Measurements from ENCODE around the gene LAGE3. TPM values are rescaled to one million over a fixed set of nuclear protein-coding genes. Genes with fewer than 3 reads are reported as not detected.

LAGE3 gene
- total and polyA plus RNA-seq, 2 of the 13 experiments (the other 11 are each of a cell fraction or from before 2014, with no cell fraction given): 7.6 to 12.7 TPM

DNA sequence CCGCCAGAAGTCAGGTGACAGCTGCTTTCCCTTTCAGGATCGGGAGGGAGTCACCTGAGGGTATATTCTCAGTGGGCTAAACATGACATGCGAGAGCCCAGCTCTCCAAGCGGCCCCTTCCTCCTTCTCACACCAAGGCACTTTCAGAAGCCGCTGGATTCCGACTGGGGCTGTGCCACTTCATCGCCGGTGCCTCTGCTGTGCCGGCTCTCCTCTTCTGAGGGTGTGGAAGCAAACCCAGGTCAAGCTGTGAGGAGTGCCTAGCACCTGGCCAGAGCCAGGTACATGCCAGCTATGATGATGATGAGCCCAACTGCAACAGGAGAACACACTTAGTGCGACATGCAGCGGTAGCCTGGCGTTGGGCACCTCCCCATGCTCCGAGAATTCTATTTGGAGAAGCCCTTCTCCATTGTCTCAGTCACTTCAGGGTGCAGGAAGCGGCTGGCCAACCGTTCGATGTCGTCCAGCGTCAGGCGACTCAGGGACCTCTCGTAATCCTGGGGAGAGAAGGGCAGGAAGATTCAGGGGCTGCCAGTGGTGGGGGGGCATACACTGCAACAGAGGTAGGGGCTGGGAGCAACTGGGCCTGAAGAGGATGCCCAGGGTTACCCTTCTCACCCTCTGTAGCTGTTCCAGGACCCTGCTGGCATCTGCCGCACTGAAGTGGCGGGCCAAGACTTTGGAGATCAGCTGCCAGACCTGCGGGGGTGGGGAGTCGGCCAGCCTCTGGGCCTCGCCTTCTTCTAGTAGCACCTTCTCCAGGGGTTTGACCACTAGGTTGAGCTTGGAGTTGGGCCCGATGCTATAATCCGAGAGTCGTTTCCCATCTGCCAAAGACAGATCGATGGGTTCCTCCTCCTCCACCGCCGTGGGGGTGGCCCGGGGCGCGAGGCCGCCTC, 6.3 kb upstream of the LAGE3 start:
- ChIA-PET CTCF (ENCODE audit: low intra/inter-chr PET ratio, low total read pairs) (interaction anchor here (1.4 kb wide), 1 partner anchor 49 kb away, joined by 3 read pairs; no protein-coding TSS in a partner anchor), POLR2A (interaction anchor here (3.2 kb wide), 1 partner anchor 57 kb away, joined by 13 read pairs; no protein-coding TSS in a partner anchor)
- no peaks in the 10 kb centered on the region for H3K27me3 ChIP-seq (ENCODE audit: control insufficient read depth in 1 of 2, insufficient read depth in 2 of 2, low read length in 2 of 2)
- intact Hi-C loops (cut with micrococcal nuclease; ENCODE audit: unreplicated experiment): no loop called here
- no peaks in the 10 kb centered on the region; a peak in 1 of 5 replicates for H3K36me3 ChIP-seq (replicated peaks in 1 of 2; ENCODE audit: control insufficient read depth in 1 of 2, insufficient read depth in 2 of 2, low read length in 2 of 2)
- peak overlapping the region; percentile 49 to 67 (median 67); a peak in 5 of 6 replicates for H3K4me3 ChIP-seq (replicated peaks in 1 of 3; ENCODE audit: insufficient read depth in 1 of 3, low read depth in 2 of 3, low read length in 3 of 3)
- ATAC-seq (no peak), DNase-seq (ENCODE audit: low spot score) (no peak), FAIRE-seq (no peak)
- H3K79me2 ChIP-seq (ENCODE audit: insufficient read depth, low read length): no peaks in the 10 kb centered on the region
- no TSS peak for BruUV-seq (replicated peaks)
- H3K9me3 ChIP-seq (ENCODE audit: low read length): no peaks in the 10 kb centered on the region
- peak overlapping the region; percentile 73 for H3K9ac ChIP-seq (ENCODE audit: insufficient read depth, low read depth, low read length)
- H3K27ac ChIP-seq (ENCODE audit: extremely low read length, insufficient read depth, low read length): peak overlapping the region; percentile 54
- no peak overlapping the region for H2AFZ ChIP-seq (ENCODE audit: low read length)
- 91% methylated on average over 9 of the region's 35 CpGs for WGBS (ENCODE audit: low lambda C conversion rate)
- peaks cover 27% of the 10 kb centered on the region for H3K4me1 ChIP-seq (ENCODE audit: insufficient read depth, low read length)
- in situ Hi-C loops (cut with HindIII; ENCODE audit: extremely low pct_ligation_motif_present, low pct_unique_long_range_greater_than_20kb): no loop called here
- no peaks in the 10 kb centered on the region for H4K20me1 ChIP-seq (ENCODE audit: insufficient read depth, low read length)
- no peak for TF ChIP-seq ZNF20 (CRISPR knock-in tag; IDR thresholded peaks at IDR 0.05)
- peak; percentile 31 for TF ChIP-seq AGO2 (optimal IDR thresholded peaks at IDR 0.05; ENCODE audit: low read depth, low read length)
- peak overlapping the region; percentile 62 for H3K4me2 ChIP-seq (ENCODE audit: low read depth, low read length)

DNA sequence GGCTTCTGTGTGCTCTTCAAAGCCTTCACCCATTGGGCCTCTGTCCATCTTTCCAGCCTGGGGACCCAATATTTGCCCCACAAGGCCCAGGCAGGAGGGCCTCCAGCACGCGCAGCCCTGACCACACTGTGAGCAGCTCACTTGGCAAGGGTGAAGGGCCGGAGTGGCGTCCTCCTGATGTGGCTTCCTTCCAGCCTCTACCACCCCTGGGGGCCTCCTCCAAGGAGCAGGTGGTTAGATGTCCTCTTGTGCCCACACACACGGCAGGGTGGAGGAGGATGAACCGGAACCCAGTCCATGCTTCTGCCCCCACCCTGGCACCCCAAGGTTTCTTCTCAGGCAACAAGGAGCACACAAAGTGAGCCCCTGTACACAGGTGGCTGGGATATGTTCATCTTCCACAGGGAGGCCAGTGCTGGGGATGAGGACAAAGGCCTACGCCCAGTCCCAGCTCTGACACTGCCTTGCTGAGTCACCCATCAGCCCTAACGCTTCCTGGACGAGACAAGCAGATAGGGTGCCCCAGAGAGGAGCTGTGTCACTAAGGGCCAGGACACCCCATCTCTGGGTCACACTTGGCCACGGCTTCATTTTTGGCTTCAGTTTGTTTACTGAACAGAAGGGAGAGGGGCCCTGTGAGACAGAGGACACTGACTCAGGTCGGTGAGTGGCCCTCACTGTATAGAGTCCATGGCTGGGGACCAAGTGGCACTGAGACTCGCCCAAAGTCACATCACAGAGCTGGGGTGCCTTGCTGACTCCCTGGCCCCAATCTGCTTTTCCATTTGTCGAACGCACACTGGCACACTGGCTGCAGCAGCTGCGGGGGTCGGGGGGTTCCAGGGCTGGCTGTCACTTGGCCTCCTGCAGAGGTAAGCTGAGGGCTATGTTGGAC, 5.4 kb upstream of the LAGE3 start:
- Histone ChIP-seq H2AFZ (ENCODE audit: low read length) (no peak overlapping the region), H3K9me3 (ENCODE audit: low read length) (no peaks in the 10 kb centered on the region), H4K20me1 (ENCODE audit: insufficient read depth, low read length) (no peaks in the 10 kb centered on the region), H3K4me2 (ENCODE audit: low read depth, low read length) (0 out of 2 replicates have a peak overlapping the region, but pooled peaks have one; percentile 3), H3K27me3 (ENCODE audit: control insufficient read depth in 1 of 2, insufficient read depth in 2 of 2, low read length in 2 of 2) (no peaks in the 10 kb centered on the region), H3K79me2 (ENCODE audit: insufficient read depth, low read length) (no peaks in the 10 kb centered on the region), H3K4me3 (replicated peaks in 1 of 3; ENCODE audit: insufficient read depth in 1 of 3, low read depth in 2 of 3, low read length in 3 of 3) (no peak overlapping the region), H3K36me3 (replicated peaks in 1 of 2; ENCODE audit: control insufficient read depth in 1 of 2, insufficient read depth in 2 of 2, low read length in 2 of 2) (no peaks in the 10 kb centered on the region; a peak in 1 of 5 replicates), H3K4me1 (ENCODE audit: insufficient read depth, low read length) (peaks cover 25% of the 10 kb centered on the region), H3K27ac (ENCODE audit: extremely low read length, insufficient read depth, low read length) (no peak overlapping the region), H3K9ac (ENCODE audit: insufficient read depth, low read depth, low read length) (no peak overlapping the region)
- intact Hi-C loops (cut with micrococcal nuclease; ENCODE audit: unreplicated experiment) (no loop called here), in situ Hi-C loops (cut with HindIII; ENCODE audit: extremely low pct_ligation_motif_present, low pct_unique_long_range_greater_than_20kb) (loop anchor here (5.0 kb wide), 1 partner anchor 33 kb away; the partner anchor contains the start of gene FAM3A)
- ChIA-PET CTCF (ENCODE audit: low intra/inter-chr PET ratio, low total read pairs) (no interaction called here), POLR2A (no interaction called here)
- no CpG with 5 or more reads among the region's 16 CpGs for WGBS (ENCODE audit: low lambda C conversion rate)
- TSS peak; percentile 45 for BruUV-seq (replicated peaks)
- ATAC-seq (no peak), FAIRE-seq (no peak), DNase-seq (ENCODE audit: low spot score) (no peak)
- TF ChIP-seq KLF16 (CRISPR knock-in tag; IDR thresholded peaks at IDR 0.05) (no peak), MBNL3 (CRISPR knock-in tag; conservative IDR thresholded peaks at IDR 0.05) (no peak), SMAD3 (CRISPR knock-in tag; IDR thresholded peaks at IDR 0.05) (no peak), MTA1 (CRISPR knock-in tag; IDR thresholded peaks at IDR 0.05; ENCODE audit: borderline replicate concordance) (no peak), ZNF34 (CRISPR knock-in tag; IDR thresholded peaks at IDR 0.05; ENCODE audit: borderline replicate concordance) (no peak), ZNF432 (CRISPR knock-in tag; IDR thresholded peaks at IDR 0.05; ENCODE audit: borderline replicate concordance) (no peak), ZNF44 (CRISPR knock-in tag; IDR thresholded peaks at IDR 0.05) (no peak), FOXP1 (IDR thresholded peaks at IDR 0.05) (no peak), FOXP1 (CRISPR knock-in tag; IDR thresholded peaks at IDR 0.05) (no peak), SNAI1 (CRISPR knock-in tag; IDR thresholded peaks at IDR 0.05; ENCODE audit: borderline replicate concordance) (no peak)
- TF ChIP-seq, protein P1, sequence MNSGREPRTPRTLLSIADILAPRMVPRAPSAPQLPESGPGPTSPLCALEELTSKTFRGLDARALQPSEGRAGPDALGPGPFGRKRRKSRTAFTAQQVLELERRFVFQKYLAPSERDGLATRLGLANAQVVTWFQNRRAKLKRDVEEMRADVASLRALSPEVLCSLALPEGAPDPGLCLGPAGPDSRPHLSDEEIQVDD (CRISPR knock-in tag; IDR thresholded peaks at IDR 0.05; ENCODE audit: borderline replicate concordance): no peak
